Gastroesophageal sphincter (tissue), 3 donors: ENCODE measurements around the gene SYT15.
"Not testable (repeated sequence)": the region's sequence is repeated elsewhere in the genome, so short reads cannot be mapped to it uniquely, and the experiment has no call there.

Source experiments
- POLR2A ChIP-seq, 2 donors: fragments of 450-650 bp; IDR thresholded peaks; one replicate each; pipeline ENCODE4 v1.6.1; 2017; ENCODE audit warnings: antibody characterized with exemption in 2 of 2, mild to moderate bottlenecking in 2 of 2, moderate library complexity in 1 of 2
- POLR2AphosphoS5 ChIP-seq: sonication (generic); formaldehyde crosslinking; IDR thresholded peaks from one replicate; pipeline ENCODE4 v1.6.1; 2017; ENCODE audit warnings: antibody characterized with exemption
- TF ChIP-seq, protein P1 (sequence below), 4 experiments: fragments of 200-600 bp in 2 of 4; fragments of 450-650 bp in 2 of 4; sonication (generic) in 1 of 4; IDR thresholded peaks; one replicate each; pipeline ENCODE4 v1.5.1; 2017 to 2019; ENCODE audit warnings: antibody characterized with exemption in 4 of 4, mild to moderate bottlenecking in 2 of 4, moderate library complexity in 2 of 4

- TF ChIP-seq, protein P1, sequence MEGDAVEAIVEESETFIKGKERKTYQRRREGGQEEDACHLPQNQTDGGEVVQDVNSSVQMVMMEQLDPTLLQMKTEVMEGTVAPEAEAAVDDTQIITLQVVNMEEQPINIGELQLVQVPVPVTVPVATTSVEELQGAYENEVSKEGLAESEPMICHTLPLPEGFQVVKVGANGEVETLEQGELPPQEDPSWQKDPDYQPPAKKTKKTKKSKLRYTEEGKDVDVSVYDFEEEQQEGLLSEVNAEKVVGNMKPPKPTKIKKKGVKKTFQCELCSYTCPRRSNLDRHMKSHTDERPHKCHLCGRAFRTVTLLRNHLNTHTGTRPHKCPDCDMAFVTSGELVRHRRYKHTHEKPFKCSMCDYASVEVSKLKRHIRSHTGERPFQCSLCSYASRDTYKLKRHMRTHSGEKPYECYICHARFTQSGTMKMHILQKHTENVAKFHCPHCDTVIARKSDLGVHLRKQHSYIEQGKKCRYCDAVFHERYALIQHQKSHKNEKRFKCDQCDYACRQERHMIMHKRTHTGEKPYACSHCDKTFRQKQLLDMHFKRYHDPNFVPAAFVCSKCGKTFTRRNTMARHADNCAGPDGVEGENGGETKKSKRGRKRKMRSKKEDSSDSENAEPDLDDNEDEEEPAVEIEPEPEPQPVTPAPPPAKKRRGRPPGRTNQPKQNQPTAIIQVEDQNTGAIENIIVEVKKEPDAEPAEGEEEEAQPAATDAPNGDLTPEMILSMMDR (IDR thresholded peaks at IDR 0.05), result not testable (repeated sequence)
- not testable (repeated sequence) for TF ChIP-seq POLR2AphosphoS5; POLR2A (IDR thresholded peaks at IDR 0.05)
Observed at GRCh38 chr10:46615540-46615939, 36.6 kb downstream of the SYT15 start.
